Neural cell (in vitro differentiated cells): ENCODE results near the gene ZNF628. TPM values are rescaled to one million over a fixed set of nuclear protein-coding genes. Genes with fewer than 3 reads are reported as not detected.

Experiments used
- H2AFZ ChIP-seq: fragments of 200-600, 300-800 bp; sonication (generic), shearing (Covaris generic); 2 replicates; pipeline ENCODE4 v1.6.0; 2014; ENCODE audit warnings: low read depth, mild to moderate bottlenecking, antibody characterized with exemption, low read length, moderate library complexity
- H3F3A ChIP-seq: fragments of 200-600 bp; shearing (Covaris generic); 2 replicates; pipeline ENCODE4 v1.6.1; 2016; ENCODE audit warnings: mild to moderate bottlenecking, moderate library complexity, mixed read lengths, antibody characterized with exemption, low read length; ENCODE audit not compliant: insufficient read depth, poor library complexity, severe bottlenecking
- H3K27ac ChIP-seq: fragments of 200-600, 300-800 bp; sonication (generic), shearing (Covaris generic); 2 replicates; pipeline ENCODE4 v1.5.1; 2014; ENCODE audit warnings: mild to moderate bottlenecking, low read length, moderate library complexity
- H3K27me3 ChIP-seq: fragments of 300-800, 200-600 bp; sonication (generic), shearing (Covaris generic); 2 replicates; pipeline ENCODE4 v1.6.0; 2014; ENCODE audit warnings: mild to moderate bottlenecking, low read depth, low read length, moderate library complexity; ENCODE audit not compliant: insufficient read depth
- H3K36me3 ChIP-seq: fragments of 300-800, 200-600 bp; sonication (generic), shearing (Covaris generic); 2 replicates; pipeline ENCODE4 v1.5.1; 2014; ENCODE audit warnings: mild to moderate bottlenecking, antibody characterized with exemption, low read length, moderate library complexity; ENCODE audit not compliant: insufficient read depth
- H3K4me2 ChIP-seq: fragments of 300-800, 200-600 bp; sonication (generic), shearing (Covaris generic); 2 replicates; pipeline ENCODE4 v1.6.0; 2014; ENCODE audit warnings: mild to moderate bottlenecking, low read length
- H3K4me3 ChIP-seq: fragments of 300-800, 200-600 bp; sonication (generic), shearing (Covaris generic); 2 replicates; pipeline ENCODE4 v1.5.1; 2014; ENCODE audit warnings: mild to moderate bottlenecking, low read length, moderate library complexity
- H3K79me2 ChIP-seq: fragments of 200-600 bp; shearing (Covaris generic); replicated peaks from 2 replicates; pipeline ENCODE4 v1.6.0; 2014; ENCODE audit warnings: mild to moderate bottlenecking, low read length, moderate library complexity; ENCODE audit not compliant: insufficient read depth
- H3K9ac ChIP-seq: fragments of 300-800, 200-600 bp; sonication (generic), shearing (Covaris generic); 2 replicates; pipeline ENCODE4 v1.6.1; 2016; ENCODE audit warnings: mild to moderate bottlenecking, low read length, mixed read lengths
- H3K9me2 ChIP-seq: fragments of 200-600 bp; shearing (Covaris generic); 2 replicates; pipeline ENCODE4 v1.6.1; 2016; ENCODE audit warnings: mild to moderate bottlenecking, low read length, mixed read lengths; ENCODE audit not compliant: insufficient read depth
- H3K9me3 ChIP-seq: fragments of 200-600, 300-800 bp; sonication (generic), shearing (Covaris generic); 2 replicates; pipeline ENCODE4 v1.6.1; 2016; ENCODE audit warnings: mild to moderate bottlenecking, mixed run types, low read length, moderate library complexity, mixed read lengths
- H4K20me1 ChIP-seq: fragments of 200-600 bp; shearing (Covaris generic); 2 replicates; pipeline ENCODE4 v1.6.1; 2016; ENCODE audit warnings: mild to moderate bottlenecking, mixed run types; ENCODE audit not compliant: insufficient read depth
- CTCF ChIP-seq: fragments of 450-650 bp; IDR thresholded peaks from 2 replicates; pipeline ENCODE4 v1.5.1; 2014; ENCODE audit warnings: antibody characterized with exemption, mild to moderate bottlenecking, moderate library complexity; ENCODE audit not compliant: poor library complexity, severe bottlenecking
- EP300 ChIP-seq: fragments of 450-650 bp; conservative IDR thresholded peaks from 2 replicates; pipeline ENCODE4 v1.6.1; 2014; ENCODE audit warnings: antibody characterized with exemption, mild to moderate bottlenecking, moderate library complexity; ENCODE audit not compliant: poor library complexity, severe bottlenecking
- EZH2 ChIP-seq: fragments of 200-600, 300-800 bp; shearing (Covaris generic), sonication (generic); IDR thresholded peaks from 2 replicates; pipeline ENCODE4 v1.6.1; 2014; ENCODE audit warnings: antibody characterized with exemption, low read length, borderline replicate concordance, mild to moderate bottlenecking; ENCODE audit not compliant: insufficient read depth, poor library complexity, severe bottlenecking
- MXI1 ChIP-seq: fragments of 450-650 bp; conservative IDR thresholded peaks from 2 replicates; pipeline ENCODE4 v1.6.1; 2014; ENCODE audit warnings: antibody characterized with exemption, mild to moderate bottlenecking; ENCODE audit not compliant: poor library complexity, severe bottlenecking
- POLR2AphosphoS5 ChIP-seq: IDR thresholded peaks from 2 replicates; pipeline ENCODE4 v1.6.1; 2012
- RAD21 ChIP-seq: fragments of 450-650 bp; conservative IDR thresholded peaks from 2 replicates; pipeline ENCODE4 v1.6.1; 2014; ENCODE audit warnings: antibody characterized with exemption, mild to moderate bottlenecking, moderate library complexity
- REST ChIP-seq: IDR thresholded peaks from 2 replicates; pipeline ENCODE4 v1.6.1; 2012; ENCODE audit warnings: borderline replicate concordance
- SMC3 ChIP-seq: fragments of 450-650 bp; conservative IDR thresholded peaks from 2 replicates; pipeline ENCODE4 v1.6.1; 2014; ENCODE audit warnings: antibody characterized with exemption, mild to moderate bottlenecking, moderate library complexity; ENCODE audit not compliant: poor library complexity
- TAF1 ChIP-seq: IDR thresholded peaks from 2 replicates; pipeline ENCODE4 v1.6.1; 2012; ENCODE audit warnings: low read depth
- polyA plus RNA-seq: library from polyadenylated mRNA; depleted of rRNA; stranded (reverse); fragments of >200 nt; gene quantifications from 2 replicates; pipeline ENCODE4 v1.2.3, GENCODE V29; 2014

Gene ZNF628
- polyA plus RNA-seq, 1 donor from 2014 or later, result 0.37 TPM

GRCh38 chr19:55463583-55464031 lies 12.8 kb upstream of the ZNF628 start:
- Histone ChIP-seq H3K9me3 (no peaks in the 10 kb centered on the region), H3K9ac (no peak overlapping the region), H3K27ac (no peak overlapping the region), H2AFZ (no peak overlapping the region), H3K27me3 (no peaks in the 10 kb centered on the region), H4K20me1 (no peaks in the 10 kb centered on the region), H3K36me3 (no peaks in the 10 kb centered on the region), H3K9me2 (no peaks in the 10 kb centered on the region), H3K79me2 (no peaks in the 10 kb centered on the region), H3K4me2 (no peak overlapping the region), H3K4me3 (no peak overlapping the region), H3F3A (no peaks in the 10 kb centered on the region)
- TF ChIP-seq CTCF (no peak), SMC3 (no peak), EP300 (no peak), POLR2AphosphoS5 (no peak), EZH2 (no peak), REST (no peak), RAD21 (no peak)

- no peaks in the 10 kb centered on the region for H4K20me1 ChIP-seq
- TF ChIP-seq REST, result no peak
- TF ChIP-seq MXI1, result no peak
- TF ChIP-seq EP300, result no peak
- TF ChIP-seq SMC3, result no peak
- no peak for TF ChIP-seq POLR2AphosphoS5
- no peak for TF ChIP-seq RAD21
- TF ChIP-seq EZH2, result no peak
- no peak for TF ChIP-seq CTCF
- no peak for TF ChIP-seq TAF1
- H3K9ac ChIP-seq, result peak overlapping the region; percentile 3
- no peaks in the 10 kb centered on the region for H3K9me3 ChIP-seq
- no peaks in the 10 kb centered on the region for H3K27me3 ChIP-seq
- no peaks in the 10 kb centered on the region for H3K79me2 ChIP-seq
- no peaks in the 10 kb centered on the region for H3K36me3 ChIP-seq
- H3K27ac ChIP-seq, result no peak overlapping the region
- no peaks in the 10 kb centered on the region for H3F3A ChIP-seq
- H3K4me2 ChIP-seq, result no peak overlapping the region
- H3K4me3 ChIP-seq, result no peak overlapping the region
- H2AFZ ChIP-seq, result peak overlapping the region; percentile 4
- no peaks in the 10 kb centered on the region for H3K9me2 ChIP-seq
Measured at GRCh38 chr19:55464039-55464661, 12.3 kb upstream of the ZNF628 start.
